GM18505 (cell line): ENCODE results near the gene SDHC.
"Not testable (repeated sequence)": the region's sequence is repeated elsewhere in the genome, so short reads cannot be mapped to it uniquely, and the experiment has no call there.

Experiments used
- ATAC-seq: cut with Tn5 transposase; IDR thresholded peaks from one replicate; pipeline ENCODE4 v1.9.1; 2021; ENCODE audit not compliant: unreplicated experiment
- POLR2A ChIP-seq: IDR thresholded peaks from 4 replicates; pipeline ENCODE4 v1.6.1; 2011; ENCODE audit warnings: borderline replicate concordance; ENCODE audit not compliant: insufficient read depth, insufficient read length; ENCODE audit errors: extremely low read depth

SDHC gene

GRCh38 chr1:161379071-161379470 is 64.9 kb downstream of the SDHC start:
- TF ChIP-seq POLR2A = no peak
- ATAC-seq = no peak

GRCh38 chr1:161381707-161382106 is 67.5 kb downstream of the SDHC start:
- no peak for ATAC-seq
- no peak for TF ChIP-seq POLR2A

- ATAC-seq = no peak
- no peak for TF ChIP-seq POLR2A
Measured at GRCh38 chr1:161382214-161383019, 68.2 kb downstream of the SDHC start.

GRCh38 chr1:161388639-161389038 is 74.5 kb downstream of the SDHC start:
- TF ChIP-seq POLR2A = no peak
- no peak for ATAC-seq

GRCh38 chr1:161389158-161389557 is 75.0 kb downstream of the SDHC start:
- ATAC-seq = not testable (repeated sequence)

GRCh38 chr1:161389691-161390558 is 75.7 kb downstream of the SDHC start:
- TF ChIP-seq POLR2A = peak; percentile 63
- peak; percentile 79 for ATAC-seq

- TF ChIP-seq POLR2A = no peak
Measured at GRCh38 chr1:161390559-161390858, 76.3 kb downstream of the SDHC start.

GRCh38 chr1:161391136-161391535 is 77.0 kb downstream of the SDHC start:
- not testable (repeated sequence) for ATAC-seq

More at GRCh38 chr1:161390559-161390858, 76.3 kb downstream of the SDHC start:
- ATAC-seq = no peak

GRCh38 chr1:161391611-161392010 is 77.4 kb downstream of the SDHC start:
- no peak for TF ChIP-seq POLR2A
- no peak for ATAC-seq

GRCh38 chr1:161393151-161393550 is 79.0 kb downstream of the SDHC start:
- TF ChIP-seq POLR2A = no peak

GRCh38 chr1:161397038-161397437 is 82.9 kb downstream of the SDHC start:
- not testable (repeated sequence) for ATAC-seq

More at GRCh38 chr1:161393151-161393550, 79.0 kb downstream of the SDHC start:
- no peak for ATAC-seq

- ATAC-seq = no peak
- TF ChIP-seq POLR2A = no peak
Measured at GRCh38 chr1:161398900-161399256, 84.7 kb downstream of the SDHC start.

- peak; percentile 83 for TF ChIP-seq POLR2A
- peak; percentile 75 for ATAC-seq
Measured at GRCh38 chr1:161399257-161399998, 85.2 kb downstream of the SDHC start.

- no peak for ATAC-seq
- TF ChIP-seq POLR2A = no peak
Measured at GRCh38 chr1:161402446-161402845, 88.3 kb downstream of the SDHC start.
